ENCODE measurements around the gene LMBRD1. TPM values are rescaled to one million over a fixed set of nuclear protein-coding genes. Genes with fewer than 3 reads are reported as not detected.

Gene LMBRD1
- total RNA-seq, 1 experiment from 2014 or later, result 17.0 TPM

GRCh38 chr6:69705954-69706353 lies 90.9 kb downstream of the LMBRD1 start:
- no peak overlapping the region for H3K4me3 Mint-ChIP-seq
- Histone ChIP-seq H3K4me2 (ENCODE audit: insufficient read depth, insufficient read length, low read length) (no peak overlapping the region), H3K4ac (ENCODE audit: low read depth, low read length) (no peak overlapping the region), H3K27ac (ENCODE audit: insufficient read length, low read depth, low read length) (no peak overlapping the region), H3K23ac (ENCODE audit: insufficient read length, low read depth, low read length) (no peak overlapping the region), H2BK20ac (ENCODE audit: low read depth, low read length, poor library complexity, severe bottlenecking) (no peak overlapping the region), H2AK5ac (ENCODE audit: insufficient read length, low read length) (no peak overlapping the region), H3K79me1 (ENCODE audit: insufficient read depth, low read depth, low read length, poor library complexity, severe bottlenecking) (no peaks in the 10 kb centered on the region), H3K79me2 (ENCODE audit: insufficient read depth, low read length) (no peaks in the 10 kb centered on the region), H3K14ac (ENCODE audit: insufficient read depth, low read length) (no peak overlapping the region), H4K20me1 (ENCODE audit: control insufficient read depth, insufficient read depth, insufficient read length) (no peaks in the 10 kb centered on the region), H2AFZ (ENCODE audit: low read length) (no peak overlapping the region), H3K9me3 (ENCODE audit: control insufficient read depth, low read depth, low read length) (no peaks in the 10 kb centered on the region), H3K27me3 (ENCODE audit: insufficient read depth, low read length) (no peaks in the 10 kb centered on the region), H2BK12ac (ENCODE audit: insufficient read length, low read depth, low read length) (no peak overlapping the region), H3K4me1 (ENCODE audit: insufficient read depth, low read length) (no peaks in the 10 kb centered on the region), H4K91ac (ENCODE audit: insufficient read length, low read depth, low read length) (no peak overlapping the region), H2BK15ac (ENCODE audit: low read depth, low read length) (no peak overlapping the region), H3K23me2 (ENCODE audit: insufficient read length, low read depth, low read length, poor library complexity, severe bottlenecking) (no peaks in the 10 kb centered on the region), H3K9ac (ENCODE audit: extremely low read depth, insufficient read length, low read length) (no peak overlapping the region), H4K8ac (replicated peaks; ENCODE audit: insufficient read length, low read depth, low read length) (no peak overlapping the region), H3K18ac (ENCODE audit: insufficient read length, low read depth, low read length) (no peak overlapping the region), H3T11ph (ENCODE audit: low read length) (no peak overlapping the region), H2BK120ac (ENCODE audit: low read depth, low read length, poor library complexity, severe bottlenecking) (no peak overlapping the region), H2BK5ac (ENCODE audit: insufficient read length, low read length) (no peak overlapping the region), H3K56ac (ENCODE audit: insufficient read length, low read depth, low read length) (no peak overlapping the region), H4K5ac (ENCODE audit: insufficient read length, low read depth, low read length) (no peak overlapping the region)
- H3K4me1 Mint-ChIP-seq, result no peaks in the 10 kb centered on the region
- H3K27ac Mint-ChIP-seq, result no peak overlapping the region
- WGBS (ENCODE audit: extremely low coverage, insufficient read length, low lambda C conversion rate), result no CpG with 5 or more reads among the region's 4 CpGs
- no peaks in the 10 kb centered on the region for H3K9me3 Mint-ChIP-seq
- DNase-seq, result no peak
- no peaks in the 10 kb centered on the region for H3K27me3 Mint-ChIP-seq (ENCODE audit: low read depth)
- peak; percentile 27; the same call in 2 of the 3 replicates for TF ChIP-seq CTCF (conservative IDR thresholded peaks at IDR 0.05)
- H3K36me3 Mint-ChIP-seq (ENCODE audit: insufficient read depth in 1 of 3, low read depth in 3 of 3), result peaks cover 0 to 6% (median 2%) of the 10 kb centered on the region in 3 experiments; a peak in 1 of 7 replicates

Data from H9 (cell line).